Keratinocyte (primary cell): ENCODE results near the gene CCDC8.

ENCODE experiments used
- EZH2 ChIP-seq: IDR thresholded peaks from one replicate; pipeline ENCODE4 v1.6.1; 2012; ENCODE audit warnings: inconsistent platforms, mild to moderate bottlenecking, low read length, moderate library complexity
- TF ChIP-seq, protein P1 (sequence below), 3 experiments: IDR thresholded peaks in 1 of 3; conservative IDR thresholded peaks in 1 of 3; optimal IDR thresholded peaks in 1 of 3; 2 replicates in 2 of 3; 3 replicates in 1 of 3; pipeline versions ENCODE3 to v1.5.1; 2011; ENCODE audit warnings: low read length in 3 of 3, mild to moderate bottlenecking in 3 of 3, moderate library complexity in 2 of 3, control low read depth in 1 of 3, inconsistent platforms in 1 of 3; ENCODE audit not compliant: insufficient read depth in 2 of 3; ENCODE audit errors: extremely low read depth in 1 of 3

DNA sequence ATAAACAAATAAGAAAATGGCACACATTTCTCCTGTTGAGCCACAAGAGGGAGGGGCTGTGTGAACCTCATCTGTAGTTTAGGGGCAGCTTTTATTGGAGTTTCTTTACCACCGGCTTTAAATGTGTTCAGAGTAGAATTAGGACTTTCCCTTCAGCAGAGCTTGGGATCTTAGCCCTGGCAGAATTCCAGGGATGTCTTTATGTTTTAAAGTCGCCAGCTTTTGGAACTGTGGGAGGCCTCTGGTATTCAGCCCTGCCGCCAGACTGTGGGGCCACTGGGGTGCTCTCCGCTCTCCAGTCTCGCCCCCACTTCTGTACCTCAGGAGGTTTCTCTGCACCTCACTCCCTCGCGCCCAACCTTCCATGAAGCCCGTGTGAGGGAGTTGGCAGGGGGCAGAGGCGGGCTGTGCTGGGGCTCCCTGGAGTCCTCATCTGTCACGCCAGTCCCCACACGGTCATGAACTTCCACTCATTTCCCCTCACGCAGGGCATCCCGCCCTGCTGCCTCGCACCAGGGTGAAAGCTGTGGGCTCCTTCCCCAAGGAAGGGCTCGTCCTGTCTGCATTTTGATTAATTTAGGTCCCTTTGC is 31.5 kb downstream of the CCDC8 start:
- TF ChIP-seq, protein P1, sequence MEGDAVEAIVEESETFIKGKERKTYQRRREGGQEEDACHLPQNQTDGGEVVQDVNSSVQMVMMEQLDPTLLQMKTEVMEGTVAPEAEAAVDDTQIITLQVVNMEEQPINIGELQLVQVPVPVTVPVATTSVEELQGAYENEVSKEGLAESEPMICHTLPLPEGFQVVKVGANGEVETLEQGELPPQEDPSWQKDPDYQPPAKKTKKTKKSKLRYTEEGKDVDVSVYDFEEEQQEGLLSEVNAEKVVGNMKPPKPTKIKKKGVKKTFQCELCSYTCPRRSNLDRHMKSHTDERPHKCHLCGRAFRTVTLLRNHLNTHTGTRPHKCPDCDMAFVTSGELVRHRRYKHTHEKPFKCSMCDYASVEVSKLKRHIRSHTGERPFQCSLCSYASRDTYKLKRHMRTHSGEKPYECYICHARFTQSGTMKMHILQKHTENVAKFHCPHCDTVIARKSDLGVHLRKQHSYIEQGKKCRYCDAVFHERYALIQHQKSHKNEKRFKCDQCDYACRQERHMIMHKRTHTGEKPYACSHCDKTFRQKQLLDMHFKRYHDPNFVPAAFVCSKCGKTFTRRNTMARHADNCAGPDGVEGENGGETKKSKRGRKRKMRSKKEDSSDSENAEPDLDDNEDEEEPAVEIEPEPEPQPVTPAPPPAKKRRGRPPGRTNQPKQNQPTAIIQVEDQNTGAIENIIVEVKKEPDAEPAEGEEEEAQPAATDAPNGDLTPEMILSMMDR (optimal IDR thresholded peaks at IDR 0.05 in 1 of 3, IDR thresholded peaks at IDR 0.05 in 1 of 3, conservative IDR thresholded peaks at IDR 0.05 in 1 of 3; ENCODE audit: extremely low read depth in 1 of 3, insufficient read depth in 2 of 3, low read length in 3 of 3): no peak
- TF ChIP-seq EZH2: no peak
